ENCODE measurements around the gene RAMP1. TPM values are rescaled to one million over a fixed set of nuclear protein-coding genes. Genes with fewer than 3 reads are reported as not detected.

The RAMP1 gene
- total and polyA plus RNA-seq, 9 of the 15 experiments (the other 6 are each of a cell fraction or from before 2014, with no cell fraction given) = 0.72 to 0.77 TPM; not detected in 7

DNA sequence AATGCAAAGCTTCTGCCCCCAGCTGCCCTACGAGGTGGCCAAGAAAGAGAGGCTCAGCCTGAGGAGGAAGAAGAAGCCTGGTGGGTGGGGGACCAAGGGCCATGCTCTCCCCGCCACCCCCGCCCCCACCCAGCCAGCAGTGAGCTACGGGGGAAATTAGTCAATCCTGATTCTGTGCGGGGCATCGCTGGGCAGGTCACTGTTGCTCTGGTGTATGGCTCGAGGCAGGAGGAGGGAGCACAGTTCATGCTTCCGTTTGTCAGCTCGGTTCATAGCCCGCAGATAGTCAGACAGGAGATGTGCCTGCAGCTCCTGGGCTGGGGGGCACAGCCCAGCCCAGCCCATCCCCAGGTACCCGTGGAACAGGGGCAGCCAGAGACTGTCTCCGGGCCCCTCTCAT, 17.1 kb downstream of the RAMP1 start:
- Histone ChIP-seq H3K27ac (ENCODE audit: extremely low read depth, low read depth, low read length) (no peak overlapping the region), H4K20me1 (replicated peaks; ENCODE audit: control insufficient read depth, insufficient read depth, low read length) (peaks cover 5% of the 10 kb centered on the region; the same call in 1 of the 2 replicates), H3K79me2 (ENCODE audit: control insufficient read depth, insufficient read depth, low read length) (no peaks in the 10 kb centered on the region), H3K9me3 (replicated peaks; ENCODE audit: control insufficient read depth, insufficient read depth, low read depth, low read length) (no peaks in the 10 kb centered on the region), H3K27me3 (ENCODE audit: control insufficient read depth in 2 of 2, insufficient read depth in 2 of 2, low read length in 2 of 2) (peaks cover 11 to 82% of the 10 kb centered on the region in 2 experiments; a peak in 4 of 5 replicates), H2AFZ (ENCODE audit: low read depth, low read length) (no peak overlapping the region), H3K9me1 (ENCODE audit: control insufficient read depth, insufficient read depth, low read length) (no peaks in the 10 kb centered on the region), H3K36me3 (ENCODE audit: control insufficient read depth, insufficient read depth, low read length) (no peaks in the 10 kb centered on the region), H3K4me3 (no peak overlapping the region), H3K9ac (ENCODE audit: insufficient read depth in 1 of 2, low read depth in 2 of 2, low read length in 2 of 2) (no peak overlapping the region), H3K4me2 (ENCODE audit: insufficient read depth, low read length) (no peak overlapping the region), H3K4me1 (replicated peaks in 1 of 2; ENCODE audit: control insufficient read depth in 2 of 2, insufficient read depth in 2 of 2, low read length in 2 of 2) (peaks cover 0 to 13% of the 10 kb centered on the region in 2 experiments; a peak in 1 of 5 replicates)
- FAIRE-seq (no peak), DNase-seq (ENCODE audit: extremely low read depth in 1 of 4, low spot score in 3 of 4) (no peak), ATAC-seq (no peak)
- ChIA-PET POLR2A (no interaction called here), CTCF (ENCODE audit: low intra/inter-chr PET ratio) (no interaction called here)
- BruUV-seq (replicated peaks) = no TSS peak
- in situ Hi-C loops (cut with MboI) (no loop called here), intact Hi-C loops (cut with micrococcal nuclease) (no loop called here)
- WGBS (ENCODE audit: insufficient coverage, low coverage, missing lambda C conversion rate) = 3% methylated on average over 6 of the region's 12 CpGs
- no peak for TF ChIP-seq PBX2 (CRISPR knock-in tag; IDR thresholded peaks at IDR 0.05; ENCODE audit: low read depth)
- TF ChIP-seq PBX2 (tag; conservative IDR thresholded peaks at IDR 0.05; ENCODE audit: low read depth) = no peak
- no peak for TF ChIP-seq ARNT (IDR thresholded peaks at IDR 0.05)
- TF ChIP-seq ATF1 (CRISPR knock-in tag; IDR thresholded peaks at IDR 0.05) = no peak
- TF ChIP-seq ATF1 (tag; IDR thresholded peaks at IDR 0.05) = no peak
- no peak for TF ChIP-seq SRSF7 (optimal IDR thresholded peaks at IDR 0.05; ENCODE audit: low read depth, low read length)
- no peak for TF ChIP-seq STAT5B (CRISPR knock-in tag; IDR thresholded peaks at IDR 0.05)
- no peak for TF ChIP-seq HDAC2 (IDR thresholded peaks at IDR 0.05)
- TF ChIP-seq TEAD1 (CRISPR knock-in tag; IDR thresholded peaks at IDR 0.05) = no peak
- TF ChIP-seq ZC3H4 (CRISPR knock-in tag; IDR thresholded peaks at IDR 0.05; ENCODE audit: borderline replicate concordance) = no peak
- TF ChIP-seq NEUROD1 (IDR thresholded peaks at IDR 0.05; ENCODE audit: borderline replicate concordance, low read depth, low read length, partially characterized antibody) = no peak
- TF ChIP-seq ZNF224 (CRISPR knock-in tag; IDR thresholded peaks at IDR 0.05) = no peak
- TF ChIP-seq SAFB (IDR thresholded peaks at IDR 0.05; ENCODE audit: borderline replicate concordance, low read depth, low read length) = no peak
- TF ChIP-seq ZNF584 (CRISPR knock-in tag; IDR thresholded peaks at IDR 0.05; ENCODE audit: low read depth) = no peak
- TF ChIP-seq, protein P1, sequence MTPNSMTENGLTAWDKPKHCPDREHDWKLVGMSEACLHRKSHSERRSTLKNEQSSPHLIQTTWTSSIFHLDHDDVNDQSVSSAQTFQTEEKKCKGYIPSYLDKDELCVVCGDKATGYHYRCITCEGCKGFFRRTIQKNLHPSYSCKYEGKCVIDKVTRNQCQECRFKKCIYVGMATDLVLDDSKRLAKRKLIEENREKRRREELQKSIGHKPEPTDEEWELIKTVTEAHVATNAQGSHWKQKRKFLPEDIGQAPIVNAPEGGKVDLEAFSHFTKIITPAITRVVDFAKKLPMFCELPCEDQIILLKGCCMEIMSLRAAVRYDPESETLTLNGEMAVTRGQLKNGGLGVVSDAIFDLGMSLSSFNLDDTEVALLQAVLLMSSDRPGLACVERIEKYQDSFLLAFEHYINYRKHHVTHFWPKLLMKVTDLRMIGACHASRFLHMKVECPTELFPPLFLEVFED (CRISPR knock-in tag; conservative IDR thresholded peaks at IDR 0.05) = no peak
- TF ChIP-seq RBM39 (optimal IDR thresholded peaks at IDR 0.05; ENCODE audit: low read depth, low read length) = no peak
- no peak for TF ChIP-seq ZFP1 (CRISPR knock-in tag; IDR thresholded peaks at IDR 0.05)
- no peak for TF ChIP-seq RAD51 (IDR thresholded peaks at IDR 0.05; ENCODE audit: borderline replicate concordance, low read depth)
- no peak for TF ChIP-seq PATZ1 (CRISPR knock-in tag; IDR thresholded peaks at IDR 0.05; ENCODE audit: borderline replicate concordance)
- TF ChIP-seq COPS2 (conservative IDR thresholded peaks at IDR 0.05) = no peak
